ENCODE data around the gene FBXO42. TPM values are rescaled to one million over a fixed set of nuclear protein-coding genes. Genes with fewer than 3 reads are reported as not detected.

The FBXO42 gene
- total and polyA plus RNA-seq, 9 of the 15 experiments (the other 6 are each of a cell fraction or from before 2014, with no cell fraction given): 7.2 to 24.8 (median 17.4) TPM

- 0 out of 4 replicates have a peak, but pooled peaks of 1 of the 2 experiments have one; percentile 30 for TF ChIP-seq ZNF318 (IDR thresholded peaks at IDR 0.05; ENCODE audit: borderline replicate concordance in 1 of 2, low read depth in 1 of 2)
- peak; percentile 59; the same call in 1 of the 2 replicates for TF ChIP-seq FOXJ2 (tag; IDR thresholded peaks at IDR 0.05)
- TF ChIP-seq ZNF354B (CRISPR knock-in tag; IDR thresholded peaks at IDR 0.05): no peak
- no peak for TF ChIP-seq MCM5 (IDR thresholded peaks at IDR 0.05; ENCODE audit: low read depth)
- TF ChIP-seq MEIS2 (IDR thresholded peaks at IDR 0.05; ENCODE audit: partially characterized antibody): peak; percentile 87
- TF ChIP-seq ZNF551 (CRISPR knock-in tag; IDR thresholded peaks at IDR 0.05): no peak
- TF ChIP-seq MLLT1 (IDR thresholded peaks at IDR 0.05): 0 out of 4 replicates have a peak, but pooled peaks of 1 of the 2 experiments have one; percentile 20
- no peak for TF ChIP-seq CBX8 (IDR thresholded peaks at IDR 0.05; ENCODE audit: borderline replicate concordance, extremely low read depth, low read depth, low read length, poor library complexity, severe bottlenecking)
- no peak for TF ChIP-seq ZMIZ1 (IDR thresholded peaks at IDR 0.05; ENCODE audit: low read depth in 2 of 2, low read length in 2 of 2)
- 0 out of 2 replicates have a peak, but pooled peaks have one; percentile 44 for TF ChIP-seq ZNF512 (tag; IDR thresholded peaks at IDR 0.05)
- TF ChIP-seq YBX1 (IDR thresholded peaks at IDR 0.05): no peak
Measured at GRCh38 chr1:16249596-16250241, 102.6 kb downstream of the FBXO42 start (continued).

All from K562 (cell line).